Measurements from ENCODE around the gene FGFR3.

FGFR3 gene

DNA sequence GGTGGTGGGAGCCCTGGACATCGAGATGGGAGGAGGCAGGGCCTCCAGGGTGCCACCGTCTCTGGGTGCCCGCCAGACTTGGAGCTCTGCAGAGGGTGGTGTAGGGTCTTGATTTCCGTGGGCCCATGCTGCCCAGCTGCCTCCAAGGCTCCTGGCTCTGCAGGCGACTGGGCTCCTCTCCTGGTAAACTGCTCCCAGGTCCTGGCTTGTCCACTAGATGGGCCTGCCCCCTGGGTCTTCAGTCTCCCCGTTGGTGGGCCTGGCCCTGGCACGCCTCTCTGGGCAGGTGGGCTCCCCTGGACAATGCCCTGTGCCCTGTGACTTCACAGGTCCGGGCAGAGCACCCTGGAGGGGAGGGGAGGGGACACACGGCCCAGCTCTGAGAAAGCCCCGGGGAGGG is 7.7 kb downstream of the FGFR3 start:
- TF ChIP-seq, protein P1, sequence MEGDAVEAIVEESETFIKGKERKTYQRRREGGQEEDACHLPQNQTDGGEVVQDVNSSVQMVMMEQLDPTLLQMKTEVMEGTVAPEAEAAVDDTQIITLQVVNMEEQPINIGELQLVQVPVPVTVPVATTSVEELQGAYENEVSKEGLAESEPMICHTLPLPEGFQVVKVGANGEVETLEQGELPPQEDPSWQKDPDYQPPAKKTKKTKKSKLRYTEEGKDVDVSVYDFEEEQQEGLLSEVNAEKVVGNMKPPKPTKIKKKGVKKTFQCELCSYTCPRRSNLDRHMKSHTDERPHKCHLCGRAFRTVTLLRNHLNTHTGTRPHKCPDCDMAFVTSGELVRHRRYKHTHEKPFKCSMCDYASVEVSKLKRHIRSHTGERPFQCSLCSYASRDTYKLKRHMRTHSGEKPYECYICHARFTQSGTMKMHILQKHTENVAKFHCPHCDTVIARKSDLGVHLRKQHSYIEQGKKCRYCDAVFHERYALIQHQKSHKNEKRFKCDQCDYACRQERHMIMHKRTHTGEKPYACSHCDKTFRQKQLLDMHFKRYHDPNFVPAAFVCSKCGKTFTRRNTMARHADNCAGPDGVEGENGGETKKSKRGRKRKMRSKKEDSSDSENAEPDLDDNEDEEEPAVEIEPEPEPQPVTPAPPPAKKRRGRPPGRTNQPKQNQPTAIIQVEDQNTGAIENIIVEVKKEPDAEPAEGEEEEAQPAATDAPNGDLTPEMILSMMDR (IDR thresholded peaks at IDR 0.05; ENCODE audit: control insufficient read depth, insufficient read depth, low read depth, low read length, missing control alignments): no peak
- no peak for DNase-seq (ENCODE audit: low read depth)
- no peak overlapping the region for H3K4me3 ChIP-seq (ENCODE audit: control insufficient read depth, low read depth, low read length)

- DNase-seq (ENCODE audit: low read depth): no peak
- H3K4me3 ChIP-seq (ENCODE audit: control insufficient read depth, low read depth, low read length): no peak overlapping the region
- TF ChIP-seq, protein P1 (IDR thresholded peaks at IDR 0.05; ENCODE audit: control insufficient read depth, insufficient read depth, low read depth, low read length, missing control alignments): no peak
Observed at GRCh38 chr4:1801286-1801958, 8.3 kb downstream of the FGFR3 start.

- H3K4me3 ChIP-seq (ENCODE audit: control insufficient read depth, low read depth, low read length): no peak overlapping the region
- TF ChIP-seq, protein P1 (IDR thresholded peaks at IDR 0.05; ENCODE audit: control insufficient read depth, insufficient read depth, low read depth, low read length, missing control alignments): no peak
- no peak for DNase-seq (ENCODE audit: low read depth)
Observed at GRCh38 chr4:1802151-1802715, 9.1 kb downstream of the FGFR3 start.

- H3K4me3 ChIP-seq (ENCODE audit: control insufficient read depth, low read depth, low read length): no peak overlapping the region
- TF ChIP-seq, protein P1 (IDR thresholded peaks at IDR 0.05; ENCODE audit: control insufficient read depth, insufficient read depth, low read depth, low read length, missing control alignments): no peak
- DNase-seq (ENCODE audit: low read depth): no peak
Observed at GRCh38 chr4:1802720-1803522, 9.8 kb downstream of the FGFR3 start.

- DNase-seq (ENCODE audit: low read depth): no peak
- TF ChIP-seq, protein P1 (IDR thresholded peaks at IDR 0.05; ENCODE audit: control insufficient read depth, insufficient read depth, low read depth, low read length, missing control alignments): no peak
- H3K4me3 ChIP-seq (ENCODE audit: control insufficient read depth, low read depth, low read length): no peak overlapping the region
Observed at GRCh38 chr4:1803523-1804423, 10.7 kb downstream of the FGFR3 start.

Data from AG09309 (cell line).